ENCODE measurements around the gene AVPR2. TPM values are rescaled to one million over a fixed set of nuclear protein-coding genes. Genes with fewer than 3 reads are reported as not detected.

AVPR2 gene
- polyA plus RNA-seq, 4 donors: 0.15 to 6.1 (median 1.9) TPM

DNA sequence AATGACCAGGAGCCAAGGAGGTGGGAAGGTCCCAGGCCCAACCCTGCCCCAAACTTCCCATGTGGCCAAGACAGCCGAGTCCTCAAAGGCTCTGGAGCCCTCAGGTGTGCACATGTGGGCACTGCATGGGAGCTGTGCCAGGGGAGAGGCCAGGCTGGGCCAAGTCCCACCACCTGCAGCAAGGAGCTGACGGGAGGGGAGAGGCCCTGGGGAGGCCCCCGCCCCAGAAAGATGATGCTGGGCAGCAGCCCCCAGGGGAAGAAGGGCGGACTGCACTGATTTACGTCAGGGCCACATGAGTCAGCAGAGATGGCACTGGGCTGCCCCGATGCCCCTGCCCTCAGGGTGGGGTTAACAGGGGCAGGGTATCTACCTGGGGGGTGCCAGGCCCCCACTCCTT is 19.9 kb upstream of the AVPR2 start:
- DNase-seq (ENCODE audit: low read depth in 4 of 4, low spot score in 3 of 4): no peak

DNA sequence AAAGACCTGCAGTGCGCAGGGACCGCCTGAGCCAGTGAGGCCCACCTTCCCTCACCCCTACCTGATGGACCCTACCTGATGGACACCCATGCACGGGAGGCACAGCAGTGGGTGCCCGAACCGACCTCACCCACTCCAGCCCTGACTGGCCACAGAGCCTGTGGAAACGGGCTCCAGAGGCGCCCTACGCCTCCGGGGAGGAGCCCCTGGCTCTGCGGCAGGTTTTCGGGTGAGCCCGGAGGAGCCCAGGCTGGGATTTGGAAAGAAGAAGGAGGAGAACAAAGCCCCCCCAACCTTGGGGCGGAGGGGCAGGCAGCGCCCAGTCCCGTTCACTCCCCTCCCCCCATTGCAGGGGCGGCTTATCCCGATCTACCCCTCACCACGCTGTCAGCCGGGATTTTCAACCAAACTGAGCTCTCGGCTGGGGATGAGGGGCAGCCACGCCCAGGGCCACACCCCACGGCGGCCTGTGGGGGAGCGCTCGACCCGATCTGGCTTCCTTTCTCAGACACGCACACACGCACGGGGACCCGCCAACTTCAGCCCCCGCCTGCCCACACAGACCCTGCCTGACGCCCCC is 19.2 kb upstream of the AVPR2 start:
- DNase-seq (ENCODE audit: low read depth in 4 of 4, low spot score in 3 of 4): no peak

DNA sequence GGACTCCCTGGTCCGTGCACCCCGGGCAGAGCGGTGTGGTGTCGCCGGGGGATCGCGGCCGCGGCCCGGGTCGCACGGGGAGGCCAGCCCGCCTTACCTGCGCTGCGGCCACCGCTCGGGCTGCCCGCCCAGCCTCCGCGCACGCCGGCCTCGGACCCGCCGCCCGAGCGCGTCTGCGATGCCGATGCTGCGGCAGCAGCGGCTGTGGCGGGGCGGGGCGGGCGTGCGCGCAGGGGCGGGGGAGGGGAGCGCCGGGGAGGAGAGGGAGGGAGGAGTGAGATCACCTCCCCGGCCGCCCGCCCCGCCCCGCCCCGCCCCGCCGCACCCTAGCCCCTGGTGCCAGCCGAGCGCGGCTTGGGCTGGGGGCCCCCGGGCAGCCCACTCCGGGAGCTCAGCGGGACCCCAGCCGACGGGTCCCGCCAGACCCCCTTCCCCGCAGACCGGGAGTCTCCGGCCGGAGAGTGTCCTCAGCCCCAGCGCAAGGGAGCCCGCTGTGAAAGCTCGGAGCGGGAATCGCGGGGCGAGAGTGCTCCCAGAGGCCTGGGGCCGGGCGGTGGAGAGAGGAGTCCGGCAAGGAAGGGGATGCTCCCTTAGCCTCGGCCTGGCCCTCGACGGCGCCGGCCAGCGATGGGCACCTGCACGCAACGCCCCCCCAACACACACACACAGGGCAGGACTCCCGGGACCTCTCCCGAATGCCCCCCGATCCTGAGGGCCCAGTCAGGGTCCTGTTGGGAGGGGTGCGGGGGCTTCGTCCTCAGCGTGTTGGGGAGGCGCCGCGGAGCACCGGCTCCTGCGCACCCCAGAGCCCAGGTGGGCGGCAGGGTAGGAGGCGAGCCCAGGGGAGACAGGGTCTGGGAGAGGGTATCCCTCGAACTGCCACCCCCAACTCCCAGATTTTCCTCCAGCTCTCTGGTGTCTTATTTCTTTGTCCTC is 18.2 kb upstream of the AVPR2 start, which contains the start of gene L1CAM:
Gene L1CAM (minus strand): TSS at position 206 of the 936 bp plus-strand sequence. CDS start 10,337 bp downstream, outside the sequence.
- DNase-seq (ENCODE audit: low read depth in 4 of 4, low spot score in 3 of 4): no peak

DNA sequence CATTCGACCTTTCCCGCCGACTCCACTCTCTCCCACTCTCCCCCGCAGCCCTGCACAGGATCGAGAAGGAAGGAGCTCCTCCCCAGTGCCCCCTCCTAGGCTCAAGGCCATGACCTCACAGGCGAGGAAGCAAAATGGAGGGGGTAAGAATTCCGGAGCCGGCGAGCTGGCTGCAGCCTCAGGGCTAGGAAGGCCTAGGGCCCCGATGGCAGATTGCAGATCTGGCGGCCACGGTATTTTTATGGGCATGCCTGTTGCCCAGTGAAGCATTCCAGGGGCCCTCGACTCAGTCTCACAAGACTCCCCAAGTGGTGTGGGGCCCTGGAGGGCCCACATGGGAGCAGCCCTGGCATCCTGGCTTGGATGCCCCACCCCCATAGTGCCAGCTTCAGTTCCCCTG is 17.6 kb upstream of the AVPR2 start:
- no peak for DNase-seq (ENCODE audit: low read depth in 4 of 4, low spot score in 3 of 4)

DNA sequence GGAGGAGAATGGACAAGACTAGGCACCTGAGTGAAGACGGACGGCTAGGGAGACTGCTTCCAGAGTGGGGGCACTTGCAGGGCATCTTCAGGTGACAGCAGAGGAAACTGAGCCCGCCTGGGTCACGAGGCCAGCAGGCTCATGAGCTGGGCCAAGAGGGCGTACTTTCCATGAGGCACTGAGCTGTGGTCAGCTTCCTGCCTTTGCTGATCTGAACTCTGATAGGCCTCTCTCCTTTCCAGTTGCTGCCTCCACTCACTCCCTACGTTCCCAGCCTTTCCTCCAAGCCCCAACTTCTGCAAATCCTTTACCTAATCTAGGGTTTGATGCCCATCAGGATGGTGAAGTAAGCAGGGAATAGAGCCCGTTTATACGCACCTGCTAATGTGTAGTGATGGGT is 17.1 kb upstream of the AVPR2 start:
- no peak for DNase-seq (ENCODE audit: low read depth in 4 of 4, low spot score in 3 of 4)

DNA sequence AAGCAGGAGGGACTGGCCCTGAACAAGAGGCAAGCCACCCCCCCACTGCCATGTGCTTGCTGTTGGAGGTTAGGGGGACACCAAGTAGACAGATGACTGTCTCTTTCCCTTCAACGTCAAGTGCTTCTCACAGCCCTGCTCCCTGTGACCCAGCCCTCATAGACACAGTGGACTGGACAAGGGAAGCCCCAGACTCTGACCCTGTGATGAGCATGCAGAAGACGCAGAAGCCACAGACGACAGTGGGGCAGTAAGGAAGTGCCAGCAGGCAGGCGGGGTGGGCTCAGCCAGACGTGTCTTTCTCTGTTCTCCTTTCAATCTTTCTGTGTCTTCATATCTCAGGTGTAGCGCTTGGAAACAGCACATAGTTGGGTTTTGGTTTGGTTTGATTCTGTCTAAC is 16.1 kb upstream of the AVPR2 start:
- DNase-seq (ENCODE audit: low read depth in 4 of 4, low spot score in 3 of 4): no peak

DNA sequence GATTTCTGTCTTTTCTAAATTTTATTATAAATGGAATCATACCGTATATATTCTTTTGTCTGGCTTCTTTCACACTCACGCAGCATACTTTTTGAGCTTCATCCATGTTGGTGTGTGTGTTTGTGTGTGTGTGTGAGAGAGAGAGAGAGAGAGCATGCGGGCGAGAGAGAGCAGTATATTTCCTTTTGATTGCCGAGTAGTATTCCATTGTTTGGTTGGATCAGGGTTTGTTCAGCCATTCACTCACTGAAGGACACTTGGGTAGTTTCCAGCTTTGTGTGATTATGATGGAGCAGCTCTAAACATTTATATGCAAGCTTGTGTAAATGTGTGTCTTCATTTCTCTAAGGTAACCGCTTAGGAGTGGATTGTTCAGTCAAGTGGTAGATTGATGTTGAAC is 15.3 kb upstream of the AVPR2 start:
- no peak for DNase-seq (ENCODE audit: low read depth in 4 of 4, low spot score in 3 of 4)

DNA sequence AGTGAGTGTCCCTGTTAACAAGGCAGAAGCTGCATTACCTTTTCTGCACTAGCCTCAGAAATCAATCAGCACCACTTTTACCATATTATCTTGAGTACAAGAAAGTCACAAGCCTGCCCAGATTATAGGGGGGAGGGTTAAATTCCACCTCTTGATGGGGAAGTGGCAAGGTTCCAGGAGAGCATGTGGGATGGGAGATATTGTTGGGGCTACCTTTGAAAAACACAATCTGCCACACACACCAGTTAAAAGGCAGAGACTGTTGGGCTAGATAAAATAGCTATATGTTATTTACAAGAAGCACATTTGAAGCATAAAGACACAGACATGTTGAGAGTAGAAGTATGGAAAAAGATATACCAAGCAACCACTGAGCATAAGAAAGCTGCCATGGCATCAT is 6.6 kb upstream of the AVPR2 start:
- DNase-seq (ENCODE audit: low read depth in 4 of 4, low spot score in 3 of 4): no peak

DNA sequence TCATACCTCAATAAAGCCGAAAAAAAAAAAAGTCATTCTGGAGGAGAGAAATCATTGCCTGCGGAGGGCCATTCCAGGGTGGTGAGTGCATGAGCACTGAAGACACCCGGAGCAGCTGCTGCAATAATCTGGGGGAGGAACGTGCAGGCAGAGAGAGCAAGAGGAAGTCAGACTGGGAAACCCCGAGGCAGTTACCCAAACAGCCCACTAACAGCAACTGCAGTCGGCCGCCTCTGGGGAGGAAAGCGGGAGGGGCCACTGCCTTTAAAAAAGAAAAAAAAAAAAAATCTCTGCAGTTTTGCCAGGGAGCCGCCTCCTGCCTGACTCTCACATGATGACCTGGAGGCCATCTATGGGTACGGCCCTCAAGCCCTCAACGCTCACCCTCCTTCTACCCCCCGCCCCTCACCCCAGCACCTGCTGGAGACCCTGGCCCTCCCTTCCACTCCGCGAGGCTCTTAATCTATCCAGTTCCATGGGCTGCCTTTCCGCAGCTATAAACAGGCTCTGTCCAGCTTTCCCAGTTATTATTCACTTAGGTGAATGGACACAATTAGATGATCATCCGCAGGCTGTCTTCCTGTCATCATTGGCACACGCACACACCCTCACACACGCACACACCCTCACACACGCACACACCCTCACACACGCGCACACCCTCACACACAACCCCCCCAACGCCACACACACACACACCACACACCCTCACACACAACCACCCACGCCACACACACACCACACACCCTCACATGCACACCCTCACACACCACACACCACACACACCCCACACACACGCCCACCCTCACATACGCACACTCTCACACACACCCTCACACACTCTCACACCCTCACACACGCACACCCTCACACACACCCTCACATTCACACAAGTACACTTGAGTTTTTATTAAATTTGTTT is 3.4 kb upstream of the AVPR2 start:
- DNase-seq (ENCODE audit: low read depth in 4 of 4, low spot score in 3 of 4): no peak

DNA sequence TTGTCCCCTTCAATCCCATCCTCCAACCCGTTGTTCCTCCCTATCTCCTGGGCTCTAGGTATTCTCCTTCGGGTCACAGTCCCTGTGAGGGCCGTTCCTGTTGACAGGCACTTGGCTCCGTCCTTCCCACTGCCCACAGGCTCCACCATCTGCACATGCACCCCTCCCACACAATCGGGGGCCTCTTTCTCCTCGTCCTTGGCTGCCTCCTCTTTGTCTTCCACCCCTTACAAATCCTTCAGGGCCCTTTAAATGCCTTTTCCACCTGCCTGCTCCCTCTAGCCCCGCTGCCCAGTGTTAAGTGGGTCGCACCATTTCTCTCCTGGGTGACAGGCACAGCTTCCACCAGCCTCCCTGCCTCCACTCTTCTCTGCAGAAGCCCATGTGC is 2.7 kb upstream of the AVPR2 start:
- DNase-seq (ENCODE audit: low read depth in 4 of 4, low spot score in 3 of 4): no peak

DNA sequence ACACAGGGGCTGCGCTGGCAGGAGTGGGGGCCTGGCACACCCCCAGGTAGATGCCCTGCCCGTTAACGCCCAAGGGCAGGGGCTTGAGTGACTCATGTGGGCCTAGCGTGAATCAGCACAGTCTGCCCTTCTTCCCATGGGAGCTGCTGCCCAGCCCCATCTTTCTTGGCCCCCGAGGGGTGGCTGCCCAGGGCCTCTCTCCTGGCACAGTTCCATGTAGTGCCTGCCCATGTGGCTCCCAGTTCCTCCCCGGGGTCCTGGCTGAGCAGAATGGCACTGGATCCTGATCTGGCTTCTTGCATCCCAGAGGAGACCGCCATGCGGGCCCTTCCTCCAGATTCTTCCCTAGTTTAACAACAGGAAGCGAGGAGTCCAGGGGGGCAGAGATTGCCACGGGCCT is 2.1 kb upstream of the AVPR2 start:
- no peak for DNase-seq (ENCODE audit: low read depth in 4 of 4, low spot score in 3 of 4)

DNA sequence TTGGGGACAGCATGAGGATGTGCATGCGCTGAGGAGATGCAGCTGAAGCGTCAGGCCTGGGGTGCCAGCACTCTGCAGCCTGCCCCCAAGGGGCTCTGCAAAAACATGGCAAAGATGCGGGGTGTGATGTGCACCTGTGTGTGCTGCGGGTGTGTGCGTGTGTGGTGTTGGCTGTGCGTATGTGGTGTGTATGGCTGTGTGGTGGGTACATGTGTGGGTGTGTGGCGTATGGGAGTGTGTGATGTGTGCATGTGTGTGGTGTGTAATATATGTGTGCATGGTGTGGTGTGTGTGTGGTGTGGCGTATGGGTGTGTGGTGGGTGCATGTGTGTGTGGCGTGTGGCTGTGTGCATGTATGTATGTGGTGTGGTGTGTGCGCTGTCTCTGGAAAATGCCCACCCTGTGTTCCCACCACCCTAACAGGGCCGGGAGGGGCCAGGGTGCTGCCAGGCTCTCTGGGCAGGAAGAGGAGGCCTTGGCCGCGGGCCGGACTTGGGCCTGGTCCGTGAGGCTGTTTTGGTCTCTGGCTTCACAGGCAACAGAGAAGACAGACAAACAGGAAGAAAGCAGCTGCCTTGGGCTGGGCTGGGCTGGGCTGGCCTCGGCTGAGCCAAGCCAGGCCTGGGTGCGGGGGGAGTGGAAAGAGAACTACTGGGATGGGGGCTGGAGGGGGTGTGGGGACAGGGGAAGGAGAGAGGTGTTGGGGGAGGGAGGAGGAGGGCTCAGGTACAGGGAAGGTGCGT is 1.1 kb upstream of the AVPR2 start:
- no peak for DNase-seq (ENCODE audit: low read depth in 4 of 4, low spot score in 3 of 4)

DNA sequence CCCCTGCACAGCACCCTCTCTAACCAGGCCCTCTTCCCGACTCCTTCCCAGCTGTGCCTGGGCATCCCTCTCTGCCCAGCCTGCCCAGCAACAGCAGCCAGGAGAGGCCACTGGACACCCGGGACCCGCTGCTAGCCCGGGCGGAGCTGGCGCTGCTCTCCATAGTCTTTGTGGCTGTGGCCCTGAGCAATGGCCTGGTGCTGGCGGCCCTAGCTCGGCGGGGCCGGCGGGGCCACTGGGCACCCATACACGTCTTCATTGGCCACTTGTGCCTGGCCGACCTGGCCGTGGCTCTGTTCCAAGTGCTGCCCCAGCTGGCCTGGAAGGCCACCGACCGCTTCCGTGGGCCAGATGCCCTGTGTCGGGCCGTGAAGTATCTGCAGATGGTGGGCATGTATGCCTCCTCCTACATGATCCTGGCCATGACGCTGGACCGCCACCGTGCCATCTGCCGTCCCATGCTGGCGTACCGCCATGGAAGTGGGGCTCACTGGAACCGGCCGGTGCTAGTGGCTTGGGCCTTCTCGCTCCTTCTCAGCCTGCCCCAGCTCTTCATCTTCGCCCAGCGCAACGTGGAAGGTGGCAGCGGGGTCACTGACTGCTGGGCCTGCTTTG is 1.1 kb downstream of the AVPR2 start:
- no peak for DNase-seq (ENCODE audit: low read depth in 4 of 4, low spot score in 3 of 4)

DNA sequence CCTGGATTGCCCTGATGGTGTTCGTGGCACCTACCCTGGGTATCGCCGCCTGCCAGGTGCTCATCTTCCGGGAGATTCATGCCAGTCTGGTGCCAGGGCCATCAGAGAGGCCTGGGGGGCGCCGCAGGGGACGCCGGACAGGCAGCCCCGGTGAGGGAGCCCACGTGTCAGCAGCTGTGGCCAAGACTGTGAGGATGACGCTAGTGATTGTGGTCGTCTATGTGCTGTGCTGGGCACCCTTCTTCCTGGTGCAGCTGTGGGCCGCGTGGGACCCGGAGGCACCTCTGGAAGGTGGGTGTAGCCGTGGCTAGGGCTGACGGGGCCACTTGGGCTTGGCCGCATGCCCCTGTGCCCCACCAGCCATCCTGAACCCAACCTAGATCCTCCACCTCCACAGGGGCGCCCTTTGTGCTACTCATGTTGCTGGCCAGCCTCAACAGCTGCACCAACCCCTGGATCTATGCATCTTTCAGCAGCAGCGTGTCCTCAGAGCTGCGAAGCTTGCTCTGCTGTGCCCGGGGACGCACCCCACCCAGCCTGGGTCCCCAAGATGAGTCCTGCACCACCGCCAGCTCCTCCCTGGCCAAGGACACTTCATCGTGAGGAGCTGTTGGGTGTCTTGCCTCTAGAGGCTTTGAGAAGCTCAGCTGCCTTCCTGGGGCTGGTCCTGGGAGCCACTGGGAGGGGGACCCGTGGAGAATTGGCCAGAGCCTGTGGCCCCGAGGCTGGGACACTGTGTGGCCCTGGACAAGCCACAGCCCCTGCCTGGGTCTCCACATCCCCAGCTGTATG is 1.8 kb downstream of the AVPR2 start:
- DNase-seq (ENCODE audit: low read depth in 4 of 4, low spot score in 3 of 4): no peak

DNA sequence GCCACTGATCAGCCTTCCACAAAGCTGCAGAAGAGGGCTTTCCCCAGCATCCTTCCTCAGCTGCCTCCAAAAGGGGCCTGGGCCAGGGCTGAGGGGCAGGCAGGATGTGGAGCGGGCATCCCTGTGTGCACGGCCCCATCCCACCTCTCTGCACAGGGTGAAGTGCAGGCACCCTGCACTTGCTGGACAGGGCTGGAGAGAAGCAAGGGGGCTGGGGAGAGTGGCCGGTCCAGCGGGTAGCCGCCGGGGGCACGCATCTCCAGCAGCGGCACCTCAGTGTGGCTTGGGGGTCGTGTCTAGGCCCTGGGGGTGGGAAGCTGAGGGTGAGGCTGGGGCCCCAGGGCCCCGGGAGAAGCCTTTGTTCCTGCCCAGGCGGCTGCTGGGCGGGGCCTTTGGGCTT is 3.0 kb downstream of the AVPR2 start:
- DNase-seq (ENCODE audit: low read depth in 4 of 4, low spot score in 3 of 4): no peak

DNA sequence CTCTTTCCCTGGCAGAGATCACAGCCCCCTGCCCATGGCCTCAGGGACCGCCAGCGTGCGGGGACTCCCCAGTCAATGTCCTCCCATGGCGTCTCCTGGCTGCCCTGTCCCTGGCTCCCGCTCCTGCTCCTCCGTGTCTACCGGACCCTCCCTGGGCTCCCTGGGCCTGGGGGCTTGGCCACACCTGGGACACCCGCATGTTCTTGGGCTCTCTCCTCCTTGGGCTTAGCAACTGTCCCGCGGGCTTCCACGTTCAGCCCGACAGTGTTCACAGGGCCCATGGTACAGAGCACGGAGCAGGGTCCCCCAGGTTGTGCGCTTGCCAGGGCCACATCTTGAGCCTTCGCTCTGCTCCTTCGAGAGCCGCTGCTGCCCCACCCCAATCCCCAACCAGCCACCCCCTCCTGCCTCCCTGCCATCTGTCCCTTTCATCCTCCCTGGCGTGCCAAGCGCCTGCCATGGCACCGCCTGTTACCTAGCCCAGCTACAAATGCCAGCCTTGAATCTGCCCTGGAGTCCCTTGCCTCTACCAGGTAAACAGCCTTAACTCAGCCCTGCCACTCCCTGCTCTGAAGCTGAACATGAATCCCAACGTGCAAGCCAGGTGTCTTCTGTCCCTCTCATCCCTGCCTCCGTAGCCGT is 3.9 kb downstream of the AVPR2 start:
- no peak for DNase-seq (ENCODE audit: low read depth in 4 of 4, low spot score in 3 of 4)

DNA sequence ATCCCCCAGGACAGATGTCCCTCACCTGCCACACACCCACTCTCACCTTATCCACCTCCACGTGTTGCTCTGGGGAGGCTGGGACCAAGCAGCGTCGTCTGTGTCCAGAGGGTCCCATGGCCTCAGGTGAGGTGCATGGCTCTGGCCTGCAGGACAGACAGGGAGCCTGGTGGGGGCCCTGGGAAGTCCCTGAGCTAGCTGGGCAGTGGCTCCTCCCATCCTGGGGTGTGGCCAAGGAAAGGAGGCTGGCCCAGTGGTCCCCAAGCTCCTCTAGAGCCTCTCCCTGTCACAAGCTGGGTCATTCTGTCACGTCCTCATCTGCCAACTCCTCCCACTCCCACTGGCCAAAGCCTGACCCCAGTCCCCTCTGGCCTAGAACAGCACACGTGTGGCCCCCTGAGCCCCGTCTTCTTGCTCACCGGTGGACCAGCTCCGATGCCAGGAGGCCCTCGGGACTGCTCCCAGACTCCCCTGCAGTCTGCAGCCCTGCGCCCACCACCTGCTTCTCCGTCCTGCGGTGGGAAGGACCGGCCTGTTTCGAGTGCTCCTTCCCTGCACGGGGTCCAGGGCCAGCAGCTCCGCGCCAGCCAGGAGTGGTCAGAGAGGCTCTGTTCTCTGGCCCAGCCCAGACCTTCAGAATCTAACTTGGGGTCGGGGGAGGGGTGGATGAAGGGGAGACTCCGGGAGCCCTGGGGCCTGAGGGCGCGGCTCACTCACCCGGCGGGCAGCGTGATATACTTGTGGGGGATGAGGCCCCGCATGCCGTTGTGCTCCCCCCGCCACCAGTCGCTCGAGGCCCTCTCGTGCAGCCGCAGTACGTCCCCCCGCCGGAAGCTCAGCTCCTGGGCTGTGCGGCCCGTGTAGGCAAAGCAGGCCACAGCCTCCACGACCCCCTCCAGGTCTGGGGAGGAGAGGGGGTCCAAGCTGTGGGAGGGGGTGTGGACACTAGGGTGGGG is 4.8 kb downstream of the AVPR2 start:
- DNase-seq (ENCODE audit: low read depth in 4 of 4, low spot score in 3 of 4): no peak

DNA sequence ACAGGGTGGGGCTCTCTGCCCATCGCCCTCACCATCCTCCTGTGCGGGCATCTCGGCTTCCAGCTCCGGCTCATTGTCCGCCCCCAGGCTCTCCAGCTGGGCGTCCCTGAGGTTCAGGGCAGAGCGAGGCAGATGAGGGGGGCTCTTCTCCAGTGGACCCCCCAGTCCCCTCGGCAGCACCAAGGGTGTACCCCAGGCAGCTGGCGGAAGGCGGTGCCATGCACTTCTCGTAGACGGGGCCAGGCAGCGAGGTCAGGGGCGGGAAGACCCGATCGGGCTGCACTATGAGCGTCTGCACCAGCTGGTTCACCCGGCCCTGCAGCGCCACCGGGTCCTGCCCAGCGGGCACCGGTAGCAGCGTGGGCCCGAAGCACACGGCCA is 5.5 kb downstream of the AVPR2 start:
- no peak for DNase-seq (ENCODE audit: low read depth in 4 of 4, low spot score in 3 of 4)

All from left renal pelvis (tissue), 4 donors.